HepG2 (cell line): ENCODE results near the gene POFUT2.

Experiments
- CTCF ChIP-seq: sonication (generic); formaldehyde crosslinking; IDR thresholded peaks from 2 replicates; pipeline ENCODE4 v1.5.0; 2020; ENCODE audit warnings: mild to moderate bottlenecking, missing genetic modification reagents, moderate library complexity
- NR2C2 ChIP-seq: sonication (generic); formaldehyde crosslinking; IDR thresholded peaks from 2 replicates; pipeline ENCODE4 v1.4.0; 2020; ENCODE audit warnings: missing genetic modification reagents, mild to moderate bottlenecking, moderate library complexity, borderline replicate concordance
- ZSCAN30 ChIP-seq: sonication (generic); formaldehyde crosslinking; IDR thresholded peaks from 2 replicates; pipeline ENCODE4 v1.5.0; 2020; ENCODE audit warnings: mild to moderate bottlenecking, missing genetic modification reagents

- no peak for TF ChIP-seq ZSCAN30
- no peak for TF ChIP-seq CTCF
- no peak for TF ChIP-seq NR2C2 (CRISPR knock-in tag)
Measured at GRCh38 chr21:45318146-45318555, 30.5 kb upstream of the POFUT2 start.
